HG03159 (cell line): Measurements from ENCODE around the gene CSF1.
"Not testable (repeated sequence)": the region's sequence is repeated elsewhere in the genome, so short reads cannot be mapped to it uniquely, and the experiment has no call there.

Source experiments
- ATAC-seq: cut with Tn5 transposase; IDR thresholded peaks from one replicate; pipeline ENCODE4 v1.9.1; 2021; ENCODE audit warnings: mild to moderate bottlenecking, moderate library complexity; ENCODE audit not compliant: unreplicated experiment

Gene CSF1

DNA sequence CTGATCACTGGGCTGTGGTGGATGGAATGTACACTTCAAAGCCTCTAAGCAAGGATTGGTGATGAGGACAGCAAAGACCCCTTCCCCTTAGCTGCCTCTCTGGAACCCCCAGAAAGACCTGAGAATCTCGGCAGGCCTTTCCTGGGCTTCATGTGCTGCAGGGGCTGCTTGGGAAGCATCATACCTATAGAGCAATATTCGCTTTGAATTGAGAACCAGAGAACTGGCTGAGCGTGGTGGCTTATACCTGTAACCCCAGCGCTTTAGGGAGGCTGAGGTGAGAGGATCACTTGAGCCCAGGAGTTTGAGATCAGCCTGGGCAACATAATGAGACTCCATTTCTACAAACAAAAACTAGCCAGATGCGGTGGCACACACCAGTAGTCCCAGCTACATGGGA lies 22.0 kb downstream of the CSF1 start:
- no peak for ATAC-seq

DNA sequence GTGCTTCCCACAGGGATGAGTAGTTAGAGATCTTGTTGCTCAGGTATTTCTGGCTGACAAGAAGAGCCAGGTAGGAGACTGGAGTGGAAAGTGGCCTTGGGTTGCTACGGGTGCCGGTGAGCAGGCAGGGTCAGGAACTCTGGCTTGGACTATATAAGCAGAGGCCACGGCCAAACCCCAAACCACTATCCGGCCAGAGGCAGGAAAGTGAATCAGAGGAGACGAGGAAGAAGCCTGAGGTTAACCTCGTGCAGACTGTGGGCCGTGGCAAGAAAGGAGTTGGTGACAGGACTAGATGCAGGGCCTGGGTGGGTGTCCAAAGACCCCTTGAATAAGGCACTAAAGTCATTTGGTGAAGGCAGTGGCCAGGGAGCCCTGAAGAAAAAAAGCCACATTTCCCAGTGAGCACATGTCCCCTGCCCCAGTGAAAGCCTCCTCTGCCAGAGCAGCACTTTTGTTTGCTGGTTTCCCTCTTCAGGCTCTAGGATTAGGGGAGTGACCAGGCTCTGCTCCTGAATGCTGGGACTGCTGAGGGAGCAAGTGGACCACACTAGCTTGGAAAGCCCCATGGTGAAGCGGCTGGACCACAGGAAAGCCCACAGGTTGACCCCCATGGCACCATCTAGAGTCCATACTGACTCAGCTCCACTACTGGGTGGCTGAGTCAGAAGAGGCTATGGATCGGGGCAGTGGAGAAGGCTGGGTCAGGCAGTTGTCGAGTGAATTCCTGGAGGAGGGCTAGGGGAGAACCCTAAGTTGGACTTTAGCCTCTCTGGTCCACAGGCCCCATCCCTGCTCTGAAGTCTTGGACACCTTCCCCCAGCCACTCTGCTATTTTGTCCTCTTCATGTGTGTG lies 23.4 kb downstream of the CSF1 start:
- ATAC-seq, result no peak

DNA sequence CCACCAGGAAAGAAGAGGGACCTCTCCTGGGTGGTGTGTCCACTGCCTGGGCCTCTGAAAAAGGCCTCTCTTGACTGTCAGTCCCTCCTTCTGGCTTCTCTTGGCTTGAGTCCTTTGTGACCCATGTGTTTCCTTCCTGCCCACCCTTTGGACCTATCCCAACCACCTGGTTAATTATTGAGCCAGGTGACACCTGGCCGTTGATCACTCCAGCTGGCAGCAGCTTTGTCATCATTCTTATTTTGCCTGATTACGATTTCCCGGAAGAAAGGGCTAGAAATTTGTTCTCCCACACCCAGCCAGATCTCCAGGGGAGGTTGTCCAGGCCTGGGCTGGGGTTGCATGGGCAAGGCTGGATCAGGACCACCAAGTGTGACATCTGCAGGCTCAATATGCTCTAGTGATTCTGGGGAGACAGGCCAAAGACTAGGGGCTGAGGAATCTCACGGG lies 24.8 kb downstream of the CSF1 start:
- no peak for ATAC-seq

DNA sequence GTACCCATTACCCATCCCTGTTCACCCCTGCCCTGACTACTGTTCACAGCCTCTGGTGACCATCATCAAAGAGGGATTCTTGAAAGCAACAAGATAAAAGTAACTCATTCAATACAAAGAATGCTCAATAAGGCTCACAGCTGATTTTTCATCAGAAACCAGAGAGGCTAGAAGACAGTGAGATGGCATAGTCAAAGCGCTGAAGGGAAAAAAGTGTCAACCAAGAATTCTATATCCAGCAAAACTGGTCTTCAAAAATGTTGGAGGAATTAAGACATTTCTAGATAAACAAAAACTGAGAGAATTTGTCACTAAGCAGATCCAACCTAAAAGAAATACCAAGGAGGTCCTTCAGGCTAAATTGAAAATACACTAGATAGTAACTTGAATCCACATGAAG lies 27.1 kb downstream of the CSF1 start:
- no peak for ATAC-seq

DNA sequence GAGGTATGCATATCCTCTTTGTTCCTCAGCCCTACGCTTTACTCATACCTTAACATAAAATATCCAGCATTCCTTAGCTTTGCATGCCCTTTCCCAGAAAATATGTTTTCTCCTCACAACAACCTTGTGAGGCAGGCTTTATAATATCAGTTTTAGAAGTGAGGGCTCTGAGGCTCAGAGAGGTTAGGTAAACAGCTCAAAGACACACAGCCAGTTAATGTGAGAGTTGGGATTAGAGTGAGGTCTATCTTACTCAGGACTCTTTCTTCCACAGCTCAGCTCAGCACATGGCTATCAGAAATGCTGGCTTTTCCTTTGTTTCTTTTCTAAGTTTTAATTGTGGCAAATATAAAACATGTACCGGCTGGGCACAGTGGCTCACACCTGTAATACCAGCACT lies 27.9 kb downstream of the CSF1 start:
- no peak for ATAC-seq

DNA sequence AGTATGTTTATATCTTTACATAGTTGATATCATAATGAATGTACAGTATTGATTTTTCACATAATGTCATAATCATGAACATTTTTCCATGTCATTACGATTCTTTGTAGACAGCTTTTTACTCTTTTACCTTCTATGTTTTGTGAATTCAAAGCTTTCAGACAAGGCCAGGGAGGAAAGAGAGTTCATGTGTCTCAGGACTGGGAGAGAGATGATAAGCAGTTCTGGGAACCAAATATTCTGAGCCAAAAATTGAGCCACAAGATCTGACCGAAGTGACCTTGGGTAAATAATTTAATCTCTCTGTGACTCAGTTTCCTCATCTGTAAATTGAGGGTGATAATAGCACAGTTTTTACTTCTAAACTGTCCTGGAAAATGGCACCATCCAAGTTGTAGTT lies 31.8 kb downstream of the CSF1 start:
- no peak for ATAC-seq

DNA sequence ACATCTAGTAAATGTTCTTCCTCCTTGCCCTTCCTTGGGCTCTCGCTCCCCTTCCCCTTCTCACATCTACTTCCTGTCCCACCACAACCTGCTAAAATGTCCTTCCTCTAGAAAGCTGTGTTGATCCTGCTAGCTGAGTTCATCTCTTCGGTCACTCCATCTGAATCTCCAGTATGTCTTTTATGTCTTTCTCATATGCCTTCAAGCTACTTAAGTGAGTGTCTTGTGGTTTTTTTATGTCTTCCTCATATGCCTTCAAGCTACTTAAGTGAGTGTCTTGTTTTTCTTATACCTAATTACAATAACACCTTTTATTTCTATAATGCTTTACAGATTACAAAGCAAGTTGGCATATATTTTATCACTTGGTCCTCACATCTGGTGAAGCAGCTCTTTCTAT lies 33.9 kb downstream of the CSF1 start:
- ATAC-seq, result no peak

GRCh38 chr1:109946511-109946910 lies 35.9 kb downstream of the CSF1 start:
- no peak for ATAC-seq

- ATAC-seq, result no peak
Observed at GRCh38 chr1:109947582-109948284, 37.1 kb downstream of the CSF1 start.

DNA sequence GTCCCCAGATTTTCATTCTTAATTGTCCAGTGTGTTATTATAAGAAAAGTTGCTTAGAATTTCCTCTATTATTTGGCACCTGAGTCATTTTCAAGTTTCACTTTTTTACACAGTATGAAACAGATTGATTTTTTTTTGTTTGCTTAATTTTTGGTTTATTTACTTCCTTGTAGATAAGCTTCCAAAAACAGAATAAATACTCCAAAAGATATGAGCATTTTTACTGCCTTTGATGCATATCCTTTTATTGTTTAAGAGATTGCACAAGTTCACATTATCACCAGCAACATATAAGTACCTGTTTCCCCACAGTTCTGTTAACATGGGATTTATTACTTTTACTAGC lies 37.6 kb downstream of the CSF1 start:
- no peak for ATAC-seq

GRCh38 chr1:109950038-109950437 lies 39.4 kb downstream of the CSF1 start:
- no peak for ATAC-seq

DNA sequence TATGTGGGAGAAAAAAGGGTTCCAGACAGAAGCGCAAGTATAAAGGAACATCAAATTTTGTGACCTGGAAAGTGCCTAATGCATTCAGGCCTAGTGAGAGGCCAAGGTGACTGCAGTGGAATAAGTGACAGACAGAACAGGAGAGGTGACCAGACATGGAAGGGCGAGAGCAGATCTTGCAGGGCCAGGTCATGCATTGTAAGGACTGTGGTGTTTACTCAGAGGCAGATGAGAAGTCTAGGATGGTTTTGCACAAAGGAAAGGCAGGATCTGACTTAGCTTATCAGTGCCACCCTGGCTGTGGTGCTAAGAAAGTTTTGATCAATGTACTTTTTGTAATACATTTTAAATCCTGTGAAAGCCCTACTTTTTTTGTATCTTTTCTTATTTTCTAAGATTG lies 39.9 kb downstream of the CSF1 start:
- ATAC-seq, result no peak

- not testable (repeated sequence) for ATAC-seq
Observed at GRCh38 chr1:109951501-109951900, 40.9 kb downstream of the CSF1 start.

- ATAC-seq, result no peak
Observed at GRCh38 chr1:109954041-109954512, 43.4 kb downstream of the CSF1 start.

DNA sequence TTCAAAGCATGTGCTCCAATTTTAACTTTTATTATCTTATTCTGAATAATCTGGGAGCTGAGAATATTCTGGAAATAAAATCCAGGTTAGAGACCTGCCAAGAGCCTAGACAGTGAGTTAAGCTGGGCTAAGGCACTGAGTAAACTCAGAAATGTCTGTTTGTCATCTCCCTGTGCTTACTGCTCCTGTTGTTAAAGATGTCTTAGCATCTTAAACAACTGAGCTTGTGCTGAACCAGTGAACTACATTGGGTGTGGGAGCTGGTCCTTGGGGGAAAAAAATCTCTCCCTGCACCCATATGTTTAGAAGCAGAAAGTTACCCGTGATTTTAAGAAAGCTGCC lies 49.0 kb downstream of the CSF1 start:
- ATAC-seq, result no peak

GRCh38 chr1:109959974-109960744 lies 49.5 kb downstream of the CSF1 start:
- no peak for ATAC-seq

GRCh38 chr1:109960745-109961094 lies 50.1 kb downstream of the CSF1 start:
- no peak for ATAC-seq

DNA sequence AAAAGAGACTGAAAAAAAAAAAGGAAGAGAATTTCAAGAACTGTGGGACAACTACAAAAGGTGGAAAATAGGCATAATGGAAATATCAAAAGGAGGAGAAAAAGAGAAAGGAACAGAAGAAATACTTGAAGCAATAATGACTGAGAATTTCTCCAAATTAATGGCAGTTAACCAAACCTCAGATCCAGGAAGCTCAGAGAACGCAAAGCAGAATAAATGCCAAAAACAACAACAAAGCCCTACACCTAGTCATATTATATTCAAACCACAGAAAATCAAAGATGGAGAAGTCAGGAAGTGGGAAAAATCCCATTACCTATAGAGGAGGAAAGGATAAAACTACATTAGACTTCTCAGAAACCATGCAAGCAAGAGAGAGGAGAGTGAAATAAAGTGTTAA lies 53.2 kb downstream of the CSF1 start:
- no peak for ATAC-seq

DNA sequence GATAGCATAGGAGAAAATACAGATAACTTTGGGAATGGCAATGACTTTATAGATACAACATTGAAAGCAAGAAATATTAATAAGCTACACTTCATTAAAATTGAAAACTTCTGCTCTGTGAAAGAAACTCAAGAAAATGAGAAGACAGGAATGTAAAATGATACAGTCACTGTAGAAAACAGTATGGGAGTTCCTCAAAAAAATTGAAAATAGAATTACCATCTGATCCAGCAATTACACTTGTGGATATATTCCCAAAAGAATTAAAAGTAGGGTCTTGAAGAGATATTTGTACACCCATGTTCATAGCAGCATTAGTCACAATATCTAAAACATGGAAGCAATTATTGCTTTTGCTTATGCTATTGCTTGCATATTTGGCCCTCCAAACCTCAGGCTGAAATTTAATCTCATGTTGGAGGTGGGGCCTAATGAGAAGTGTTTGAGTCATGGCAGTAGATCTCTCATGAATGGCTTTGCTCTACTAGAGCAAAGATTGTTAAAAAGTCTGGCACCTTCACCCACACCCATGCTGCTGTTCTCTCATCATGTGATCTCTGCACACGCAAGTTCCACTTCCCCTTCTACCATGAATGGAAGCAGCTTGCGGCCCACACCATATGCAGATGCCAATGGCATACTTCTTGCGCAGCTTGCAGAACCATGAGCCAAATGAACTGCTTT lies 58.6 kb downstream of the CSF1 start:
- no peak for ATAC-seq

DNA sequence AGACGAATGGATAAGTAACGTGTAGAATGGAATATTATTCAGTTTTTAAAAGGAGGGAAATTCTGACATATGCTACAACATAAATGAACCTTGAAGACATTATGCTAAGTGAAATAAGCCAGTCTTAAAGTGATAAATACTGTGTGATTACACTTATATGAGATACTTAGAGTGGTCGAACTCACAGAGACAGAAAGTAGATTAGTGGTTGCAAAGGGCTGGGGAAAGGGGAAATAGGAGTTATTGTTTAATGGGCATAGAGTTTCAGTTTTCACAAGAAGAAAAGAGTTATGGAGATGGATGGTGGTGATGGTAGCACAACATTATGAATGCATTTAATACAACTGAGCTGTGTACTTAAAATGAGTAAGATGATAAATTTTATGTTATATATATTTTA lies 59.3 kb downstream of the CSF1 start:
- ATAC-seq, result no peak

DNA sequence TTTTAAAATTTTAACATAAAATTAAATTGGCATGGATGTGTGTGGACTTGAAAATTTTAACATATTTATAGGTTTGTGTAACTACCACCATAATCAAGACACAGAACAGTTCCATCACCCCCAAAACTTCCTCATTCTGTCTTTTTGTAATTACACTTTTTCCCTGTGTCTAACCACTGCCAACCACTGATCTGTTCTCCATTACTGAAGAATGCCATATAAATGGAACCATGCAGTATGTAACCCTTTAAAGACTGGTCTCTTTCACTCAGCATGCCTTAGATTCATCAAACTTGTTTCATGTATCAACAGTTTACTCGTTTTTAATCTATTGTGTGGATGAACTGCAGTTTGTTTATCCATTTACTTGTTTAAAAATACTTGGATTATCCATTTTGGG lies 60.9 kb downstream of the CSF1 start:
- ATAC-seq, result no peak
